Right atrium auricular region (tissue), 2 donors: Measurements from ENCODE around the gene TFF1. TPM values are rescaled to one million over a fixed set of nuclear protein-coding genes. Genes with fewer than 3 reads are reported as not detected.

Experiments used
- DNase-seq: peaks from one replicate; pipeline ENCODE4 v3.0.0-alpha.2; 2019; ENCODE audit warnings: low spot score
- H3K27ac ChIP-seq, 2 donors: fragments of 200-600 bp; sonication (generic); 1 replicate in 1 of 2; 2 replicates in 1 of 2; pipeline ENCODE4 v1.5.1; 2016 to 2019
- H3K27me3 ChIP-seq, 2 donors: fragments of 200-600 bp; sonication (generic); one replicate each; pipeline versions ENCODE4 v1.5.1 to v1.6.0; 2017 to 2019
- H3K36me3 ChIP-seq: fragments of 200-600 bp; sonication (generic); one replicate; pipeline ENCODE4 v1.5.1; 2016
- H3K4me1 ChIP-seq, 2 donors: fragments of 200-600 bp; sonication (generic); one replicate each; pipeline versions ENCODE4 v1.5.1 to v1.6.0; 2017 to 2019
- H3K4me3 ChIP-seq, 2 donors: fragments of 200-600 bp; sonication (generic); 1 replicate in 1 of 2; 2 replicates in 1 of 2; pipeline ENCODE4 v1.5.1; 2017 to 2019; ENCODE audit warnings: mild to moderate bottlenecking in 1 of 2, moderate library complexity in 1 of 2
- H3K9me3 ChIP-seq, 2 donors: fragments of 200-600 bp; sonication (generic); one replicate each; pipeline ENCODE4 v1.5.1; 2019
- total RNA-seq, 2 donors: library from RNA; depleted of rRNA; stranded (reverse); fragments of >200 nt; gene quantifications; one replicate each; pipeline ENCODE4 v1.1.0, GENCODE V29; 2016
- TF ChIP-seq, protein P1 (sequence below), 2 donors: fragments of 200-600 bp; sonication (generic); IDR thresholded peaks; one replicate each; pipeline ENCODE4 v1.5.1; 2019; ENCODE audit warnings: antibody characterized with exemption in 2 of 2

The TFF1 gene
- total RNA-seq, 2 donors from 2014 or later, result not detected

DNA sequence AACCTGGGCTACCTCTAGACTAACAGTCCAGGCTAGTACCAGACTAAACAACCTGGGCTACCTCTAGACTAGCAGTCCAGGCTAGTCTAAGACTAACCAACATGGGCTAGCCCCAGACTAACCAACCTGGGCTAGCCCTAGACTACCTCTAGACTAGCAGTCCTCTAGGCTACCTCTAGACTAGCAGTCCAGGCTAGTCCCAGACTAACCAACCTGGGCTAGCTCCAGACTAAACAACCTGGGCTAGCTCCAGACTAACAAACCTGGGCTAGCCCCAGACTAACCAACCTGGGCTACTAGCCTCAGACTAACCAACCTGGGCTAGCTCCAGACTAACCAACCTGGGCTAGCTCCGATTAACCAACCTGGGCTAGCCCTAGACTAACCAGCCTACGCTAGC, 17.6 kb downstream of the TFF1 start:
- H3K9me3 ChIP-seq, result peaks cover 0 to under 1% of the 10 kb centered on the region in 2 donors
- no peaks in the 10 kb centered on the region for H3K27me3 ChIP-seq
- H3K4me1 ChIP-seq, result no peaks in the 10 kb centered on the region
- no peak overlapping the region for H3K4me3 ChIP-seq
- no peaks in the 10 kb centered on the region for H3K36me3 ChIP-seq
- H3K27ac ChIP-seq, result no peak overlapping the region
- DNase-seq, result no peak
- TF ChIP-seq, protein P1, sequence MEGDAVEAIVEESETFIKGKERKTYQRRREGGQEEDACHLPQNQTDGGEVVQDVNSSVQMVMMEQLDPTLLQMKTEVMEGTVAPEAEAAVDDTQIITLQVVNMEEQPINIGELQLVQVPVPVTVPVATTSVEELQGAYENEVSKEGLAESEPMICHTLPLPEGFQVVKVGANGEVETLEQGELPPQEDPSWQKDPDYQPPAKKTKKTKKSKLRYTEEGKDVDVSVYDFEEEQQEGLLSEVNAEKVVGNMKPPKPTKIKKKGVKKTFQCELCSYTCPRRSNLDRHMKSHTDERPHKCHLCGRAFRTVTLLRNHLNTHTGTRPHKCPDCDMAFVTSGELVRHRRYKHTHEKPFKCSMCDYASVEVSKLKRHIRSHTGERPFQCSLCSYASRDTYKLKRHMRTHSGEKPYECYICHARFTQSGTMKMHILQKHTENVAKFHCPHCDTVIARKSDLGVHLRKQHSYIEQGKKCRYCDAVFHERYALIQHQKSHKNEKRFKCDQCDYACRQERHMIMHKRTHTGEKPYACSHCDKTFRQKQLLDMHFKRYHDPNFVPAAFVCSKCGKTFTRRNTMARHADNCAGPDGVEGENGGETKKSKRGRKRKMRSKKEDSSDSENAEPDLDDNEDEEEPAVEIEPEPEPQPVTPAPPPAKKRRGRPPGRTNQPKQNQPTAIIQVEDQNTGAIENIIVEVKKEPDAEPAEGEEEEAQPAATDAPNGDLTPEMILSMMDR (IDR thresholded peaks at IDR 0.05), result no peak

DNA sequence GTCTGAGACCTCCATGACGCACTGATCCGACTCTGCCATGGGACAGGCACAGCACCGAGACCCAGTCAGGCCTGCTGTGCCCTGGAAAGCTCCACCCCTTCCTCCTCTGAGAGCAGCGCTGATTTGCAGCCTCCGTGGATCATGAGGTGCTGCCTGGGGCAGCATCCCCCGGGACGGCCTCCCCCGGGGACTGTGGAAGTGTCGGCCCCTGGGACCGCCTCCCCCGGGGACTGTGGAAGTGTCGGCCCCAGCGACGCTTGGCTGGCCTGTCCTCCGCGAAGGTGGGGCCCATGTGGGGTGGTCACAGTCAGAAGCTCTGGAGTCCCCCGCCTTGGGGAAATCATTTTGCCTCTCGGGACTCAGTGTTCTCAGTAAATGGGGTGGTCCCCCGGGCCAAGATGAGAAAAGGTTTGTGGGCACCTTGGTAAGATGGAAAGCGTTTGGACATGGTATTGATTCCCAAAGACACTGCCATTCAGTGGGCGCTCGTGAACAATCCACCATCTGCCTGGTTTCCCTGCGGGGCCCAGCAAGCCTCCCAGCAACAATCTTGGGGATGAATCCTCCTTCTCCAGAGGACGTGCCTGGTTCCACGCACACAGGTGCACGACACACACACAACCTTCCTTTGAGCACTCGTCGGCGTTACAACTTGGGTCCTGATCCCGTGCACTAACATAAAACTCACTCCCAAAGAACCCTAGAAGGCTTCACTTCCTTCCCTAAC, 18.6 kb downstream of the TFF1 start:
- no peak overlapping the region for H3K4me3 ChIP-seq
- no peak for DNase-seq
- H3K27ac ChIP-seq, result no peak overlapping the region
- no peaks in the 10 kb centered on the region for H3K27me3 ChIP-seq
- no peaks in the 10 kb centered on the region for H3K36me3 ChIP-seq
- no peaks in the 10 kb centered on the region for H3K9me3 ChIP-seq
- TF ChIP-seq, protein P1 (IDR thresholded peaks at IDR 0.05), result no peak
- H3K4me1 ChIP-seq, result no peaks in the 10 kb centered on the region

DNA sequence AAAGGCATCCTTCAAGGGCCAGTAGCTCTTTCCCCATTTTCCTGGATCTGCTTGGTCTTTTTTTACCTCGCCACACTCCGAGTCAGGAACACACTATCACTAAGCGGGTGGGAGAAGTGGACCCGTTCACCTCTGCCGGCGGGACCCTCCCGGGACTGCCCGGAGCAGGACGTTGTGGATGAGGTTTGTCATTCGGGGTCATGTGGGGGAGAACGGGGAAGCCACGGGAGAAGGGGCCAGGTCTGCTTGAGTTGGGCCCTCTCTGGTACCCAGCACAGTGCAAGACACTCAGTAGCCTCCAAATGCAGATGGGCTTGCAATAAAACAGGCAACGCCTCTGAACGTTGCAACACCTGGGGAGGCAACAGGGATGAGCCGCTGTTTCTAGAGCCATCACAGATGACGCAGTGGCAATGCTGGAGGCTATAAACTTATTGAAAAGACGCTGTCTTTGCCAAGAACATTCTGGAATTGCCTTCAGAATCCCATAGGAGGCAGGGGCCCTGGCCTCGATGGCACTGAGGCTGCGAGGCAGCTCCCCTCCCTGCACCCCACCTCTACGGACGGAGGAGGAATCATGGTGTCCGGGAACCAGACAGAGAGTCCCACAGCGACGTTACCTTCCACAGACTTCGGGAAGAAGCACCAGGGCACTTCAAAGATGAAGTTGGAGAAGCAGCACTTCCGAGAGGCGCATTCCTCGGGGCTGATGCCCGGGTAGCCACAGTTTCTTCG, 19.3 kb downstream of the TFF1 start:
- no peak for DNase-seq
- H3K9me3 ChIP-seq, result no peaks in the 10 kb centered on the region
- no peak overlapping the region for H3K4me3 ChIP-seq
- TF ChIP-seq, protein P1 (IDR thresholded peaks at IDR 0.05), result no peak
- H3K4me1 ChIP-seq, result no peaks in the 10 kb centered on the region
- no peaks in the 10 kb centered on the region for H3K36me3 ChIP-seq
- H3K27me3 ChIP-seq, result no peaks in the 10 kb centered on the region
- no peak overlapping the region for H3K27ac ChIP-seq

DNA sequence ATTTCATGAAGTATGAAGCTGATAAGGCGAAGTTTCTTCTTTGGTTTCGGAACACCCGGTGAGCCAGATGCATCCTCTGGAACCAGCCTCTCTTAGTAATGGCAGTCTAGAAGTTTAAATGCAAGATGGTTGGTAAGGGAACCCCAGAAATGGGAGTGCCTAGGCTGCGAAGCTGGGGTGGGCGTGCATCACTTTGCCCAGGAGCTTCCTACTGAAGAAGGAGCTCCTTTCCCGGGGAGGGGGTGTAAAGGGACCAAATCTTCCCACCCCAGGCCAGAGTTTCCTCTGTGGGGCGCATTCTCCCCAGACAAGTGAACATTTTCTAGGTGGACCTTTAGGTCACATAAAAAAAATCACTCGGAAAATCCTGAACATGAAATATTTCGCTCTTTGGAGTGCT, 19.9 kb downstream of the TFF1 start:
- no peak overlapping the region for H3K27ac ChIP-seq
- H3K4me1 ChIP-seq, result no peaks in the 10 kb centered on the region
- no peaks in the 10 kb centered on the region for H3K9me3 ChIP-seq
- TF ChIP-seq, protein P1 (IDR thresholded peaks at IDR 0.05), result no peak
- H3K36me3 ChIP-seq, result no peaks in the 10 kb centered on the region
- H3K27me3 ChIP-seq, result no peaks in the 10 kb centered on the region
- H3K4me3 ChIP-seq, result no peak overlapping the region
- no peak for DNase-seq

DNA sequence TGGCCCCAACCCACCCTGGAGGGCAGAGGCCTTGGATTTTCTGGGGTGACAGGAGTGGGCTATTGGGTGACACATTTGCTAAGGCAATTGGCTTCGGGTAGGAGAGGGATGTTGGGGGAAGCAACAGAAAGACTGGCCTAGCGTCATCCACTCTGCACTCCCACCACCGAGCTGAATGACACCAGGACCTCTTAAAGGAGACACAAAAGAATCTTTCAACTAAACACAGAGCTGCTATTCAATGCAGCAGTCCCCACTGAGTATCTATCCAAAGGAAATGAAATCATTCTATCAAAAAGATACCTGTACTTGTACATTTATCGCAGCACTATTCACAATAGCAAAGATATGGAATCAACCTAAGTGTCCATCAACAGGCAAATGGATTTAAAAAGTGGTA, 21.7 kb downstream of the TFF1 start:
- no peaks in the 10 kb centered on the region for H3K4me1 ChIP-seq
- DNase-seq, result no peak
- no peaks in the 10 kb centered on the region for H3K36me3 ChIP-seq
- no peaks in the 10 kb centered on the region for H3K9me3 ChIP-seq
- TF ChIP-seq, protein P1 (IDR thresholded peaks at IDR 0.05), result no peak
- H3K27ac ChIP-seq, result no peak overlapping the region
- H3K4me3 ChIP-seq, result no peak overlapping the region
- H3K27me3 ChIP-seq, result no peaks in the 10 kb centered on the region
